ENCODE results near the gene NPPB.

NPPB gene

DNA sequence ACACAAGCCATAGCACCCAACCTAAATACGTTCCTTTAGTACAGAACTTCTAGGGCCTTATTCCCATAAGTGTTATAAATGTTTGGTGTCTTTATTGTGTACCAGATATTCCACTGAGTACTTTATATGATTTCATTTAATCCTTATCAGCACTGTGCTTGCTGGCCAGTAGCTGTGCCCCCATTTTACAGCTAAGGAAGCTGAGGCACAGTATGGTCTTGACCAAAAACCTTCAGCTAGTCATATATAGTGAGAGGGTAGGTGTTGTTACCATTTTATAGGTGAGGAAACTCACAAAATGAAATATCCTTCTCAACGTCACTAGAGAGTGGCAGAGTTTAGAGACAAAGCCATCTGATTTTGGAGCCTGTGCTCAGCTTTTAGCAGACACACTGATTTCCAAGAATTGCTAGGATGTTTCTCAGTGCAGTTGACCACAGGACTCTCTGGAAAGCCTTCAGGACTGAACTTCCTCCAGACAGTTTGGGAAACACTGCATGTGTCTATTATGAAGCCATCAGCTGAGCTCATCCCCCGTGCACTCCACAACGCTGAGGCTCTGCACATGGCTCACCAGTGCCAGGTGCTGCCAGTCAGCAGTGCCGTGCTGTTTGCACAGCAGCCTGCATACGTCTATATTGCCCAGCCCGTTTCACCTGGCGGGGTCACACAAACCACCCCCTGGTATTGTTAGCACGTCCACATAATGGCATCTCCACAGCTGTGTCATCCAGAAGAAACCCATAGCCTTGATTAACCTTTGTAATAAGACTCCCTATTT lies 26.6 kb downstream of the NPPB start:
- no peak for DNase-seq

DNA sequence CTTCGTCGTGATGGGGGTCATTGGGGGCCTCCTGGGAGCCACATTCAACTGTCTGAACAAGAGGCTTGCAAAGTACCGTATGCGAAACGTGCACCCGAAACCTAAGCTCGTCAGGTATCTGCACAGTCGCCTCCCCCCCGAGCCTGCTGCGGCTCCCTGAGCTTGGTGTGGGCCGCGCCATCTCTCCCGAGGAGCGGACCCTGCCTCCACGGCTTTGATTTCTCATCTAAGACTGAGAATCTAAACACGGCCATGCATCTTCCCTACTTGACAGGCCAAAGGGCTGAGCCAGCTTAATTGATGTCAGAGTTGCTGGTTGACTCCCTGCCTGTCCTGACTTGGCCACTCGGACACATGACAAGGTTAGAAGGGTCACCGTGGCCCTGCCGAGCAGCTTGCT lies 30.2 kb downstream of the NPPB start:
- DNase-seq = no peak

DNA sequence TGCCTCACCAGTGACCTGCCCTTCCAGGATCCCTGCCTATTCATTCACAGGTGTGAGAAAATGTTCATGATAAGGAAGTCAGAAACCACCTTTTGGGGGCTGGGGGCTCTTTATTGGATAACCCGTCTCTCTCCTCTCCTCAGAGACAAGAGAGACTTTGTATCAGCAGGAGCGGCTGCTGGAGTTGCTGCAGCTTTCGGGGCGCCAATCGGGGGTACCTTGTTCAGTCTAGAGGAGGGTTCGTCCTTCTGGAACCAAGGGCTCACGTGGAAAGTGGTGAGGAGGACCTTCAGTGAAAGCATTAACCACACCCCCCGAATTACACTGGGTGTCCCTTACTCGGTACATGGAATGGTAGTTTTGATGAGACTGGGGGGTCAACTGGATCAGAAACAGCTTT lies 31.8 kb downstream of the NPPB start:
- DNase-seq = no peak

DNA sequence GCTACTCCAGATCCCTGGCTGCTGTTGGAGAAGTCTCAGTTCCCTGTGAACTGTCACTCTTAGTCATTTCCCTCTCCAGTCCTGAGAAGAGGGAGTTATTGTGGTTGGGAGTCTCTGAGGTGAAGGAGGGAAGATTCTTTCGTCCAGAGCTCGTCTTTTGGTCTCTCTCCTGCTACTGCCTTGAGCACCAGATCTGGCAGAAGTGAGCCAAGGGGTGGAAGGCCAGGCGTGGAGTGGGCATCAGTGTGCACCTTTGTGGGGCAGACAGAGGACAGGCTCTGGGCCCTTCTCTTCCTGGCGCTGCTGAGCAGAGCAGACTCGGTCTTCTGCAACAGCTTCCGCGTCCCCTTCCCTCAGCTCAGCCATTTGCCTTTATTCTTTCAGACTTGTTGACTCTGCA lies 33.6 kb downstream of the NPPB start:
- DNase-seq = no peak

DNA sequence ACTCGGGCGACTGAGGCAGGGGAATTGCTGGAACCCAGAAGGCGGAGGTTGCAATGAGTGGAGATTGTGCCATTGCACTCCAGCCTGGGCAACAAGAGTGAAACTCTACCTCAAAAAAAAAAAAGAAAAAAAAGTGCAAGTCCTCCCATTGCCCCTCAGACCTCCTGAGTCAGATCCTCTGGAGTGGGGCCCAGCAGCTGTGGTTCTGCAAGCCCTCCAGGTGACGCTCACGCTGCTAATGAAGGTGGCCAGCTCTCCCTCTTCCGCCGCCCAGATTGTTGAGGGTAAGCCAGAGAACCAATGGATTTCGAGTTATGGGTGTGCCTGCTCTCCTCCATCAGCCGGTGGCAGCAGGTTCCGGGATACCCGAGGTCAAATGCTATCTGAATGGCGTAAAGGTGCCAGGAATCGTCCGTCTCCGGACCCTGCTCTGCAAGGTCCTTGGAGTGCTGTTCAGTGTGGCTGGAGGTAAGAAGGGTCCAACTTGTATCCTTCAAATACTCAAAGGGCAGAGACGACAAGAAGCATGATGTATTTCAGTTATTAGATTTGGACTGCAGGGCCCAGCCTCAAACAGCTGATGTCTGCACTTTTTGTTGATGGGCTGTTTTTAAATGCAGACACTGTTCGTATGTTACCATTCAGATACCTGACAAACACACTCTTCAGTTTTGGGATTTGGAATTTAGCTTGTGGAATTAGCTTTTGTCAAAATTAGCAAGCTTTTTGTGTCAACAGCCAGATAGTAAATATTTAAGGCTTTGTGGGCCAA lies 35.2 kb downstream of the NPPB start:
- no peak for DNase-seq

DNA sequence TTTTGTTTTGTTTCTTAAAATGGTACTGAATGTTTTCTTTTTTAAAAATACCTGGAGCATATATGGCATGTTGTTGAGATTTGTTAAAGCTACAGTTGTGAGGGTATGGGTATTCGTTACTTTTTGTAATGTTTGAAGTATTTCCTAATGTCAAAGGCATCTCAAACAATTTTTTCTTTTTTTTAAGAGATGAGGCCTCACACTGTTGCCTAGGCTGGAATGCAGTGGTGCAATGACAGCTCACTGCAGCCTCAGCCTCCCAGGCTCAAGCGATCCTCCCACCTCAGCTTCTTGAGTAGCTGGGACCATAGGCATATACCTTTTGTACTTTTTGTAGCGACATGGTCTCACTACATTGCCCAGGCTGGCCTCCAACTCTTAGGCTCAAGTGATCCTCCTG lies 36.7 kb downstream of the NPPB start:
- no peak for DNase-seq

DNA sequence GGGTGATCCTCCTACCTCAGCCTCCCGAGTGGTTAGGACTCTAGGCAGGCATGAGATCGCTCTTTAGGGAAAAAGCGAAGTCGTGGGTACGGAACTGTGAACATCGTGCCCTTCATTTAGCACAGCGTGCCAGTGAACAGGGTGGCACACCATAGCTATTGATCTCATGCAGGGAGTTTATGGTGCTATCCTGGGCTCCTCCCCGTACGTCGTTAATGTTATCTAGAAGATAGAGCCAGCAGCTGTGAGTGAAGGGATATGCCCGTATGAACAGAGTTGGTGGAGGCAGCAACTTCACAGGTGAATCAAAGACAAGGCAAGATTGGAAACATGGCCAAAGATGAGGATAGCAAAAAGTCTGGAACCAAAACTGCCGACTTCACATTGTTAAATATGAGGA lies 41.6 kb downstream of the NPPB start:
- DNase-seq = no peak

DNA sequence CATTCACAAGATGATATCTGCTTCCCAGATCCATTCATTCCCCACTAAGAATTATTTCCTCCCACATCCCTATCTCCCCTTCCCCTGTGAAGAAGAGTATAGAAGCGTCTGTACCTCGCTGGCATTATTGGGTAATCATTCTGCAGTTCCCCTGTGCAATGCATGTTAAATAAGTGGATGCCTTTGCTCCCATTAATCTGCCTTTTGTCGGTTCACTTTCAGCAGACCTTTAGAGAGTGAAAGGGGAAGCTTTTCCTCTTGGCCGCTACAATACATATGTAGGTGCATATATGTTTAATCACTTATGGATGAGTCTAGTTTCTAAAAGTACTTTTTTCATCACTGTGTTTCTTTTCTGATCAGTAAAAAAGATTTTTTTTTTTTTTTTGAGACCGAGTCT lies 45.7 kb downstream of the NPPB start:
- DNase-seq = no peak

Data from kidney glomerular epithelial cell (primary cell).